ENCODE results near the gene BRD3.

Gene BRD3

GRCh38 chr9:133981589-133981957 lies 86.3 kb downstream of the BRD3 start:
- TF ChIP-seq ZNF274 (IDR thresholded peaks at IDR 0.05; ENCODE audit: low read depth, low read length) (no peak), SUZ12 (IDR thresholded peaks at IDR 0.05; ENCODE audit: extremely low read depth, insufficient read depth, insufficient read length) (no peak), YY1 (IDR thresholded peaks at IDR 0.05; ENCODE audit: insufficient read depth, insufficient read length) (no peak)
- Histone ChIP-seq H3K9me3 (ENCODE audit: insufficient read depth, low read length) (no peaks in the 10 kb centered on the region), H3K4me1 (ENCODE audit: insufficient read depth, insufficient read length) (peaks cover 43% of the 10 kb centered on the region), H3K36me3 (ENCODE audit: insufficient read depth, insufficient read length, low read length) (peaks cover 49% of the 10 kb centered on the region), H3K9ac (ENCODE audit: insufficient read length, low read depth) (no peak overlapping the region), H3K27me3 (ENCODE audit: insufficient read depth, insufficient read length) (no peaks in the 10 kb centered on the region), H3K4me3 (ENCODE audit: insufficient read length, low read depth) (no peak overlapping the region)
- DNase-seq (ENCODE audit: low read depth, low spot score), result no peak

- Histone ChIP-seq H3K9ac (ENCODE audit: insufficient read length, low read depth) (no peak overlapping the region), H3K9me3 (ENCODE audit: insufficient read depth, low read length) (no peaks in the 10 kb centered on the region), H3K36me3 (ENCODE audit: insufficient read depth, insufficient read length, low read length) (peaks cover 45% of the 10 kb centered on the region), H3K27me3 (ENCODE audit: insufficient read depth, insufficient read length) (no peaks in the 10 kb centered on the region), H3K4me3 (ENCODE audit: insufficient read length, low read depth) (no peak overlapping the region), H3K4me1 (ENCODE audit: insufficient read depth, insufficient read length) (peaks cover 43% of the 10 kb centered on the region)
- TF ChIP-seq SUZ12 (IDR thresholded peaks at IDR 0.05; ENCODE audit: extremely low read depth, insufficient read depth, insufficient read length), result no peak
- TF ChIP-seq ZNF274 (IDR thresholded peaks at IDR 0.05; ENCODE audit: low read depth, low read length), result no peak
- TF ChIP-seq YY1 (IDR thresholded peaks at IDR 0.05; ENCODE audit: insufficient read depth, insufficient read length), result no peak
- DNase-seq (ENCODE audit: low read depth, low spot score), result no peak
These were observed 86.8 kb downstream of the BRD3 start for GRCh38 chr9:133980864-133981588.
